ENCODE measurements around the gene PDPK1.
"Not testable (repeated sequence)": the region's sequence is repeated elsewhere in the genome, so short reads cannot be mapped to it uniquely, and the experiment has no call there.

Gene PDPK1

DNA sequence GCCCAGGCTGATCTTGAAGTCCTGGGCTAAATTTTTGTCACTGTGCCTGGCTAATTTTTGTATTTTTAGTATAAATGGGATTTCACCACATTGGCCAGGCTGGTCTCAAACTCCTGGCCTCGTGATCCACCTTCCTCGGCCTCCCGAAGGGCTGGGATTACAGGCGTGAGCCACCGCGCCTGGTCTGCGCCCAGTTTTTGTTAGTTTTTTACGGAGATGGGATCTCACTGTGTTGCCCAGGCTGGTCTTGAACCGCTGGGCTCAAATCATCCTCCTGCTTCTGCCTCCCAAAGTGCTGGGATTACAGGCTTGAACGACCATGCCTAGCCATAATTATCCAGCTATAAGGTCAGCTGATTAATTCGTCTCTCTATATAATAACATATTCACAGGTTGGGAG lies 3.9 kb upstream of the PDPK1 start:
- Histone ChIP-seq H3K9ac (ENCODE audit: low read length) (no peak overlapping the region), H3K4me2 (ENCODE audit: low read length) (no peak overlapping the region), H3K36me3 (replicated peaks; ENCODE audit: low read depth, low read length) (peaks cover 6% of the 10 kb centered on the region), H3K4me1 (ENCODE audit: low read length) (peaks cover 10% of the 10 kb centered on the region), H3K79me2 (ENCODE audit: low read length) (peaks cover 7% of the 10 kb centered on the region), H3K27ac (ENCODE audit: low read length) (no peak overlapping the region), H3K4me3 (ENCODE audit: low read length) (no peak overlapping the region), H2AFZ (ENCODE audit: low read depth, low read length) (no peak overlapping the region), H3K9me3 (ENCODE audit: insufficient read depth, low read length) (no peaks in the 10 kb centered on the region), H4K20me1 (ENCODE audit: insufficient read depth, low read length) (0 out of 2 replicates have a peak, but pooled peaks cover 4% of the 10 kb centered on the region), H3K27me3 (ENCODE audit: low read depth, low read length) (no peaks in the 10 kb centered on the region)
- no peak for TF ChIP-seq EZH2phosphoT487 (IDR thresholded peaks at IDR 0.05; ENCODE audit: low read depth)
- TF ChIP-seq, protein P1, sequence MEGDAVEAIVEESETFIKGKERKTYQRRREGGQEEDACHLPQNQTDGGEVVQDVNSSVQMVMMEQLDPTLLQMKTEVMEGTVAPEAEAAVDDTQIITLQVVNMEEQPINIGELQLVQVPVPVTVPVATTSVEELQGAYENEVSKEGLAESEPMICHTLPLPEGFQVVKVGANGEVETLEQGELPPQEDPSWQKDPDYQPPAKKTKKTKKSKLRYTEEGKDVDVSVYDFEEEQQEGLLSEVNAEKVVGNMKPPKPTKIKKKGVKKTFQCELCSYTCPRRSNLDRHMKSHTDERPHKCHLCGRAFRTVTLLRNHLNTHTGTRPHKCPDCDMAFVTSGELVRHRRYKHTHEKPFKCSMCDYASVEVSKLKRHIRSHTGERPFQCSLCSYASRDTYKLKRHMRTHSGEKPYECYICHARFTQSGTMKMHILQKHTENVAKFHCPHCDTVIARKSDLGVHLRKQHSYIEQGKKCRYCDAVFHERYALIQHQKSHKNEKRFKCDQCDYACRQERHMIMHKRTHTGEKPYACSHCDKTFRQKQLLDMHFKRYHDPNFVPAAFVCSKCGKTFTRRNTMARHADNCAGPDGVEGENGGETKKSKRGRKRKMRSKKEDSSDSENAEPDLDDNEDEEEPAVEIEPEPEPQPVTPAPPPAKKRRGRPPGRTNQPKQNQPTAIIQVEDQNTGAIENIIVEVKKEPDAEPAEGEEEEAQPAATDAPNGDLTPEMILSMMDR (IDR thresholded peaks at IDR 0.05; ENCODE audit: low read depth, low read length), result no peak

DNA sequence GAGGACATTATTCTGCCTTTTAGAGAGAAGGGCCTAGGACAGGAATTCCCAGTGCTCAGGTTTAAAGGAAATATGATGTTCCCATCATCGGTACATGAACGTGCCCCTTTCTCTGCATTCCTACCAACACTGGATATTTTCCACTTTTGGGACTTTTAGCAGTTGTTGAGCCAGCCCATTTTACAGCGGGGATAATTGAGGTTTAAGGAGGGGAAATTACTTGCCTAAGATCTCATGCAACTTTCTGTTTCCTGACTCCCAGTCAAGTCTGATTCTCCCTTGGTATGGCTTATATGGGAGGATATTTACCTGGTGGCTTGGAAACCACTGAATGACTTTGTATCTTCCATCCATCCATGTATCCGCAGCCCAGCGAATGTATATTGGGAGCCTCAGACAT lies 3.5 kb upstream of the PDPK1 start:
- H4K20me1 ChIP-seq (ENCODE audit: insufficient read depth, low read length); H3K9ac ChIP-seq (ENCODE audit: low read length); H3K36me3 ChIP-seq (replicated peaks; ENCODE audit: low read depth, low read length); H3K4me3 ChIP-seq (ENCODE audit: low read length); H3K4me2 ChIP-seq (ENCODE audit: low read length); H3K27ac ChIP-seq (ENCODE audit: low read length); H2AFZ ChIP-seq (ENCODE audit: low read depth, low read length); H3K27me3 ChIP-seq (ENCODE audit: low read depth, low read length); H3K9me3 ChIP-seq (ENCODE audit: insufficient read depth, low read length): not testable (repeated sequence)
- Histone ChIP-seq H3K79me2 (ENCODE audit: low read length) (peaks cover 12% of the 10 kb centered on the region), H3K4me1 (ENCODE audit: low read length) (peaks cover 14% of the 10 kb centered on the region)

DNA sequence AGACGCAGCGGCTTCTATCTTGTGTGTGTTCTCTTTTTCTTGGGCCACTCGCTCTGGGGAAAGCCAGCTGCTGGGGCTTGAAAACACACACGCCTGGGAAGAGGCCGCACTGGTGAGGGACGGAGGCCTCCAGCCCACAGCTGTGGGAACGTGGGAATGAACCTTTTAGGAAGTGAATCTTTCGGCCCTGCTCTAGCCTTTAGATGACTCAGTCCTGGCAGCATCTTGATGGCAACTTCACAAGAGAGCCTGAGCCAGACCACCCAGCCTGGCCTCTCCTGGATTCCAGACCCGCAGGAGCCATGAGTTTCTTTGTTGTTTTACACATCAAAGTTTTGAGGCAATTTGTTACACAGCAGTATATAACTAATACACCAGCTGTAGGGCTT lies 2.2 kb upstream of the PDPK1 start:
- TF ChIP-seq EZH2phosphoT487 (IDR thresholded peaks at IDR 0.05; ENCODE audit: low read depth), result no peak
- TF ChIP-seq, protein P1 (IDR thresholded peaks at IDR 0.05; ENCODE audit: low read depth, low read length), result no peak
- Histone ChIP-seq H4K20me1 (ENCODE audit: insufficient read depth, low read length) (peaks cover 11% of the 10 kb centered on the region), H2AFZ (ENCODE audit: low read depth, low read length) (no peak overlapping the region), H3K79me2 (ENCODE audit: low read length) (peaks cover 20% of the 10 kb centered on the region), H3K4me3 (ENCODE audit: low read length) (no peak overlapping the region), H3K4me1 (ENCODE audit: low read length) (peaks cover 27% of the 10 kb centered on the region), H3K27me3 (ENCODE audit: low read depth, low read length) (no peaks in the 10 kb centered on the region), H3K9me3 (ENCODE audit: insufficient read depth, low read length) (no peaks in the 10 kb centered on the region), H3K27ac (ENCODE audit: low read length) (no peak overlapping the region), H3K36me3 (replicated peaks; ENCODE audit: low read depth, low read length) (no peaks in the 10 kb centered on the region), H3K4me2 (ENCODE audit: low read length) (no peak overlapping the region), H3K9ac (ENCODE audit: low read length) (no peak overlapping the region)

DNA sequence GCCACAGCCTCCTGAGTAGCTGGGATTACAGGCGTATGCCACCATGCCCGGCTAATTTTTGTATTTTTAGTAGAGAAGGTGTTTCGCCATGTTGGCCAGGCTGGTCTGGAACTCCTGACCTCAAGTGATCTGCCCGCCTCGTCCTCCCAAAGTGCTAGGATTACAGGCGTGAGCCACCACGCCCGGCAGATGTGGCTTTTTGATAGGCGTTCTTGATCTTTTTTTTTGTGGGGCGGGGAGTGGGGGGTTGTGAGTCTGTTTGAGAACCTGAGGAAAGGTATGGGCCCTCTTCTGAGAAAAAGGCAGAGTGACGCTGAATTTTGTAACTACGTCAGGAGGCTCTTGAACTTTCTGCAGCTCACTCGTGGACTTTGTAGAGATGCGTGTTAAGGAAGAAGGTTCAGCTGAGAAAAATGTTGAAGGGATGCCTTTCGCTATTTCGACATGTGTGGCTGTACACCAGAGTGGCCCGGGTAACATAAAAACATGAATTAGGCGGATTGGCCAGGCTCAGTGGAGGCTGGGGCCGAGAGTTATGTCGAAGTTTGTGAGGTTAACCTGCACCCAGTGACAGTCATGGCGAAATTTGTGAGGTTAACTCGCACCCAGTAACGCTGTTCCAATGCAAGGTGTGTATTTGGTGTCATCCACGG lies 1.5 kb downstream of the PDPK1 start:
- peaks cover 34% of the 10 kb centered on the region for H3K79me2 ChIP-seq (ENCODE audit: low read length)
- H3K4me2 ChIP-seq (ENCODE audit: low read length), result peak overlapping the region; percentile 58
- H3K27ac ChIP-seq (ENCODE audit: low read length); H3K27me3 ChIP-seq (ENCODE audit: low read depth, low read length); H3K36me3 ChIP-seq (replicated peaks; ENCODE audit: low read depth, low read length); H3K9ac ChIP-seq (ENCODE audit: low read length); H2AFZ ChIP-seq (ENCODE audit: low read depth, low read length); H3K9me3 ChIP-seq (ENCODE audit: insufficient read depth, low read length): not testable (repeated sequence)
- H4K20me1 ChIP-seq (ENCODE audit: insufficient read depth, low read length), result peaks cover 21% of the 10 kb centered on the region
- H3K4me1 ChIP-seq (ENCODE audit: low read length), result peaks cover 30% of the 10 kb centered on the region
- peak overlapping the region; percentile 39; the same call in 1 of the 2 replicates for H3K4me3 ChIP-seq (ENCODE audit: low read length)

DNA sequence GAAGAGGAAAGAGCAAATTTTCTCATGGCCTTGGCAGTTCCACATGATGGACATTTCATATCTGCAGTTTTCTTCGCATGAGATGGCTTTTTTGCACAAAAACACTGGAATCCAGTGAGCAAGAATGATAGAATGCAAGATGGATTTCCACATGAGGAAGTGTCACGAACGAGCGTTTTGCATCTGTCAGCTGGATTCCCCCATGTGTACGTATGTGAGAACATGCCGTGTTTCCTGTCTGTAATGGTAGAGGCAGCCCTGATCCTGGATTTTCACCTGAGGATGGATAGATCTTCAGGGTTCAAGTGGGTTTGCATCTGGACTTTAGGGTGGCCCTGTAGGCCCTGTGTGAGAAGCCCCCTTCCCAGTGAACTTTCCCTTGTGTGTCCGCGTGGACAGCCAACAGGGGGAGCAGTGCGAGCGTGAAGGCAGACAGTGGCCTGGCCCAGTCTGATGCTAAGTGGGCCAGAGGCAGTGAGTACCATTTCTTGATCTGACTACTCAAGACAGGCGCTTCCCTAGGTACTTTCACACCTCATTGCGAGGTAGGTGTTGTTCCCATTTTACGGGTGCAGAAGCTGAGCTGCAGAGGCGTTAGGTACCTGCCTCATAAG lies 2.1 kb downstream of the PDPK1 start:
- TF ChIP-seq, protein P1 (IDR thresholded peaks at IDR 0.05; ENCODE audit: low read depth, low read length), result peak; percentile 57
- H3K36me3 ChIP-seq (replicated peaks; ENCODE audit: low read depth, low read length); H3K27me3 ChIP-seq (ENCODE audit: low read depth, low read length); H2AFZ ChIP-seq (ENCODE audit: low read depth, low read length); H3K9me3 ChIP-seq (ENCODE audit: insufficient read depth, low read length); H3K9ac ChIP-seq (ENCODE audit: low read length): not testable (repeated sequence)
- H3K4me2 ChIP-seq (ENCODE audit: low read length), result peak overlapping the region; percentile 58
- H3K4me1 ChIP-seq (ENCODE audit: low read length), result peaks cover 30% of the 10 kb centered on the region
- H4K20me1 ChIP-seq (ENCODE audit: insufficient read depth, low read length), result peaks cover 21% of the 10 kb centered on the region
- peak overlapping the region; percentile 49 for H3K27ac ChIP-seq (ENCODE audit: low read length)
- H3K79me2 ChIP-seq (ENCODE audit: low read length), result peaks cover 36% of the 10 kb centered on the region
- peak overlapping the region; percentile 39; the same call in 1 of the 2 replicates for H3K4me3 ChIP-seq (ENCODE audit: low read length)

DNA sequence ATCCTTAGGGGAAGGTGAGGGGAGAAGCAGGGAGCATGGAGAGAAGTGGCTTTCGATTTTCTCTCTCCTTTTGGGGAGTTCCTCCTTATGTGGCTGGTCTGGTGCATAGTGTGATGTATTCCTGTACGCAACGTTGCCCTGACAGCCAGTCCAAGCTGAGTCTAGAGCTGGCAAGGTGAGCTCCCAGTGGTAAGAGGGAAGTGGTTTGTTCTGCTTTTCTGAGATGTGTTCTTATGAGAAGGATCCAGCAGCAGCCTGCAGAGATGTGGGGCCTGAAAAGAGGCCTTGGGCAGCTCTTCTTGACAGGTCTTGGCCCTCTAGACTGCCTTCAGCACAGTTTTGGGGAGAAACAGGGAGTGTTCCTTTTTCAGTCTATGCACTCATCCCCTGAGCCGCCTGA lies 3.1 kb downstream of the PDPK1 start:
- Histone ChIP-seq H4K20me1 (ENCODE audit: insufficient read depth, low read length) (peaks cover 24% of the 10 kb centered on the region), H3K4me1 (ENCODE audit: low read length) (peaks cover 30% of the 10 kb centered on the region), H3K27ac (ENCODE audit: low read length) (peak overlapping the region; percentile 49), H3K4me2 (ENCODE audit: low read length) (peak overlapping the region; percentile 58), H3K79me2 (ENCODE audit: low read length) (peaks cover 46% of the 10 kb centered on the region)
- H3K27me3 ChIP-seq (ENCODE audit: low read depth, low read length); H2AFZ ChIP-seq (ENCODE audit: low read depth, low read length); H3K9ac ChIP-seq (ENCODE audit: low read length); H3K36me3 ChIP-seq (replicated peaks; ENCODE audit: low read depth, low read length); H3K9me3 ChIP-seq (ENCODE audit: insufficient read depth, low read length); H3K4me3 ChIP-seq (ENCODE audit: low read length): not testable (repeated sequence)

DNA sequence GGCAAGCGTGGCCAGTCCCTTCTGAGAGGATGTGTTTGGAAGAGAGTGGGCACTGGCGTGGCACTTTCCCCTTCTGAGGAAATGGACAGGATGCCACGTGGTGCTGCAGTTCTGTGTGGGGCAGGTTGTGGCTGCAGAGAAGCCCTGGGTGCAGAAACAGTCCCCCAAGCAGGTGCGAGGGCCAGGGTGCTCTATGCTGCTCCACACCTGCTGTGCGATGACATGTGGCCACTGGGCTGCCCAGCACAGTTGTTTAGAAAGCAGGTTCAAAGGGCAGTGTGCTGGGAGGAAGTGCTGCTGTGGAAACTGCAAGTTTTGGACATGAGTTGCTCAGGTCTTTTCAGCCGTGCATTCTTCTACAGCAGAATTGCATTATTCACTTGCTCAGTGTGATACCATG lies 3.6 kb downstream of the PDPK1 start:
- H3K36me3 ChIP-seq (replicated peaks; ENCODE audit: low read depth, low read length); H3K9me3 ChIP-seq (ENCODE audit: insufficient read depth, low read length); H3K27ac ChIP-seq (ENCODE audit: low read length); H3K4me3 ChIP-seq (ENCODE audit: low read length); H2AFZ ChIP-seq (ENCODE audit: low read depth, low read length); H3K9ac ChIP-seq (ENCODE audit: low read length); H3K27me3 ChIP-seq (ENCODE audit: low read depth, low read length): not testable (repeated sequence)
- Histone ChIP-seq H3K4me2 (ENCODE audit: low read length) (peak overlapping the region; percentile 26; the same call in 1 of the 2 replicates), H3K79me2 (ENCODE audit: low read length) (peaks cover 51% of the 10 kb centered on the region), H3K4me1 (ENCODE audit: low read length) (peaks cover 30% of the 10 kb centered on the region), H4K20me1 (ENCODE audit: insufficient read depth, low read length) (peaks cover 24% of the 10 kb centered on the region)

Measured in OCI-LY3 (cell line).